Prostate gland (tissue), 2 donors: Measurements from ENCODE around the gene MOB3C. TPM values are rescaled to one million over a fixed set of nuclear protein-coding genes. Genes with fewer than 3 reads are reported as not detected.

Source experiments
- DNase-seq: peaks from one replicate; pipeline ENCODE4 v3.0.0-alpha.2; 2019; ENCODE audit warnings: low spot score
- H3K27ac ChIP-seq, 2 donors: fragments of 200-600 bp; sonication (generic); 2 replicates each; pipeline ENCODE4 v1.5.1; 2017 to 2019
- H3K27me3 ChIP-seq: fragments of 200-600 bp; sonication (generic); replicated peaks from 2 replicates; pipeline ENCODE4 v1.5.1; 2019; ENCODE audit not compliant: insufficient read depth
- H3K36me3 ChIP-seq, 2 donors: fragments of 200-600 bp; sonication (generic); 1 replicate in 1 of 2; 2 replicates in 1 of 2; pipeline versions ENCODE4 v1.5.1 to v1.8.1; 2017 to 2019
- H3K4me1 ChIP-seq: fragments of 200-600 bp; sonication (generic); replicated peaks from 2 replicates; pipeline ENCODE4 v1.5.1; 2019
- H3K4me3 ChIP-seq, 2 donors: fragments of 200-600 bp; sonication (generic); 2 replicates each; pipeline ENCODE4 v1.5.1; 2017 to 2019
- H3K9me3 ChIP-seq: fragments of 200-600 bp; sonication (generic); 2 replicates; pipeline ENCODE4 v1.5.1; 2017
- CTCF ChIP-seq, 4 experiments: fragments of 200-600 bp in 2 of 4; fragments of 450-650 bp in 2 of 4; sonication (generic) in 2 of 4; IDR thresholded peaks; 1 replicate in 3 of 4; 2 replicates in 1 of 4; pipeline ENCODE4 v1.5.1; 2016 to 2019; ENCODE audit warnings: antibody characterized with exemption in 4 of 4, mild to moderate bottlenecking in 2 of 4, moderate library complexity in 2 of 4
- POLR2A ChIP-seq: fragments of 450-650 bp; IDR thresholded peaks from one replicate; pipeline ENCODE4 v1.6.1; 2016; ENCODE audit warnings: antibody characterized with exemption, mild to moderate bottlenecking
- POLR2AphosphoS5 ChIP-seq: sonication (generic); formaldehyde crosslinking; IDR thresholded peaks from one replicate; pipeline ENCODE4 v1.6.1; 2017; ENCODE audit warnings: antibody characterized with exemption
- WGBS: methylation state at CpG from one replicate; pipeline ENCODE4 v1.1.5; 2018; 5-methylcytosine and 5-hydroxymethylcytosine counted together
- intact Hi-C: fragments of 100-400 bp; cut with DNase I; formaldehyde crosslinking; loops from one replicate; pipeline ENCODE4 v1.14.2; 2022
- total RNA-seq, 2 donors: library from RNA; depleted of rRNA; stranded (reverse); fragments of >200 nt; gene quantifications; one replicate each; pipeline ENCODE4 v1.1.0, GENCODE V29; 2016

Gene MOB3C
- total RNA-seq, 2 donors from 2014 or later: 19.4 to 19.7 TPM

DNA sequence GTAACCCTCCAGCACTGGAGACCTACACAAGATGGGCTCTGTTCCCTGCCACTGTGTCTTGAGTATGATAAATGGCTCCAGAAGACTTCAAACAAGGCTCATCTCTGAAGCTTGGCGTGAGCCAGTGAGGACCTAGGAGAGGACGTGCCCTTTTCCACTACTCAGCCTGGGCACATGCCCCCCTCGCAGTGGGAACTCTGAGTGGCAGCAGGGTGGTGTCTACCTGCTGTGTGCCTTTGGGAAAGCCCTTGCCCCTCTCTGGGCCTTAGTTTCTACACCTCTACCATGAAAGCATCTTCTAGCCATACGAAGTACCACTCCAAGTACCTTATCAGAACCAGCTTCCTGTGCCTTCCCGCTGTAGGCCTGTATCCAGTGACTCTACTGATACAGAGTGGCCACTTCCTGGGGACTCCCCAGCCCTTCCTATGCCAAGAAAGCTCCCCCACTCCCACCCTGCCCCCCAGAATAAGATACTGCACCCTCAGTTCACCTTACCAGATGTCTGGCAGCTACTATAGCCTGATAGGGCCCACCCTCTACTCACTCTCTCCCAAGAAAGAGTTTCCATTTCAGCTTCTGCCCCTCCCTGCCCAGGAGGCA lies 3.1 kb upstream of the MOB3C start:
- H3K4me1 ChIP-seq: peaks cover 3% of the 10 kb centered on the region
- no peak overlapping the region for H3K27ac ChIP-seq
- 86% methylated on average over 5 of the region's 5 CpGs for WGBS
- no peak for DNase-seq
- H3K4me3 ChIP-seq: no peak overlapping the region
- H3K36me3 ChIP-seq: no peaks in the 10 kb centered on the region
- no peaks in the 10 kb centered on the region for H3K27me3 ChIP-seq
- no peak for TF ChIP-seq CTCF (IDR thresholded peaks at IDR 0.05)
- TF ChIP-seq POLR2AphosphoS5: no peak
- no peak for TF ChIP-seq POLR2A
- no peaks in the 10 kb centered on the region for H3K9me3 ChIP-seq
- intact Hi-C loops: no loop called here

GRCh38 chr1:46618754-46619415 lies 2.3 kb upstream of the MOB3C start:
- Histone ChIP-seq H3K36me3 (no peaks in the 10 kb centered on the region), H3K27ac (no peak overlapping the region), H3K27me3 (no peaks in the 10 kb centered on the region), H3K4me1 (peaks cover 3% of the 10 kb centered on the region), H3K9me3 (no peaks in the 10 kb centered on the region), H3K4me3 (no peak overlapping the region)
- WGBS: 90% methylated on average over 4 of the region's 4 CpGs
- TF ChIP-seq POLR2A: no peak
- no peak for TF ChIP-seq CTCF (IDR thresholded peaks at IDR 0.05)
- DNase-seq: no peak
- intact Hi-C loops: no loop called here

DNA sequence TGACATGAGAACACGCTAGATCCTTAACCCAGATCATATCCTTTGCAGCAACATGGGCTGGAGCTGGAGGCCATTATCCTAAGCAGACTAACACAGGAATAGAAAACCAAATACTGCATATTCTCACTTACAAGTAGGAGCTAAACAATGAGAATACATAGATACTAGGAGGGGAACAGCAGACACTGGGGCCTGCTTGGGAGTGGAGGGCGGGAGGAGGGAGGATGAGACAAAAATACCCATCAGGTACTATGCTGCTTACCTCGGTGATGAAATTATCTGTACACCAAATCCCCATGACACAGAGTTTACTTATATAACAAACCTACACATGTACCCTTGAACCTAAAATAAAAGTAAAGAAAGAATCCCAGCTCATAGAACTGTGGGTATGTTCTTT lies 1.2 kb upstream of the MOB3C start:
- no peak for DNase-seq
- TF ChIP-seq POLR2AphosphoS5 (no peak), CTCF (IDR thresholded peaks at IDR 0.05) (no peak), POLR2A (no peak)
- intact Hi-C loops: loop anchor here (2.0 kb wide), 1 partner anchor 101 kb away; the partner anchor contains the start of gene EFCAB14
- no peaks in the 10 kb centered on the region for H3K9me3 ChIP-seq
- H3K4me3 ChIP-seq: no peak overlapping the region
- H3K27ac ChIP-seq: no peak overlapping the region
- H3K4me1 ChIP-seq: peaks cover 3% of the 10 kb centered on the region
- no peaks in the 10 kb centered on the region for H3K36me3 ChIP-seq
- no peaks in the 10 kb centered on the region for H3K27me3 ChIP-seq
- 89% methylated on average over 3 of the region's 3 CpGs for WGBS

DNA sequence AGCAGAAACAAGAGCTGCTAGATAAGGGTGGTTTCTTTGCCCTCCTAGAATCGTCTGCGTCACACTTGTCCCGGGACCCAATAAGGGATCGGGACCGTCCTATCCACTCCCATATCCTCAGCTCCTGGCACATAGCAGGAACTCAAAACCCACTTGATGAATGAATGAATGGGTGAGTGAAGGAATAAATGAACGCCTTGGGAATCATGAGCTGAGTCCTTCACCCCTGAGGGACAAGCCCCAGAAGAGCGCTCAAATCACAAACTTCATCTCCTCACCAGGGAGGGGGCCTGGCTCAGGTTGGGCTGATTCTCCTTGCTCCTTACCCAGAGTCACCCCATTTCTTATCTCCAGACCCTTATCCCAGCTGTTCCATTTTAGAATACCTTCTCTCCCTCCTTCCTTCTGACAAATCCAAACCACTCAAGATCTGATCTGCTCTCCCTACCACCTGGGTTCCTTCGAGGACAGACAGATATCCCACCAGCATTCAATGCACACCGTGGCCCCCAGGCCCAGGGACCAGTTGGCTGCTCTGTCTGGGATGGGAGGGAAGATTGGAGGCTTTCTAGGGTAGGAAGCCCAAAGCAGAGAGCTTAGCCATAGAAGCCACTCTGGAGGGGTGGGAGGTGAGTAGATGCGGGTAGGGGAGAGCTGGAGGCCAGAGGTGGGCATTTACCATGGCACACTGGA lies 643 bp upstream of the MOB3C start:
- WGBS: 33% methylated on average over 10 of the region's 10 CpGs
- TF ChIP-seq CTCF (IDR thresholded peaks at IDR 0.05) (no peak), POLR2A (no peak), POLR2AphosphoS5 (peak; percentile 15)
- H3K4me3 ChIP-seq: peak overlapping the region; percentile 79 to 84
- no peaks in the 10 kb centered on the region for H3K27me3 ChIP-seq
- H3K4me1 ChIP-seq: peaks cover 3% of the 10 kb centered on the region
- no peaks in the 10 kb centered on the region for H3K36me3 ChIP-seq
- DNase-seq: no peak
- intact Hi-C loops: loop anchor here (2.0 kb wide), 1 partner anchor 102 kb away; the partner anchor contains the start of gene EFCAB14
- H3K9me3 ChIP-seq: no peaks in the 10 kb centered on the region
- H3K27ac ChIP-seq: peak overlapping the region; percentile 89 to 95
